ENCODE results near the gene ZC3H4.

The ZC3H4 gene

DNA sequence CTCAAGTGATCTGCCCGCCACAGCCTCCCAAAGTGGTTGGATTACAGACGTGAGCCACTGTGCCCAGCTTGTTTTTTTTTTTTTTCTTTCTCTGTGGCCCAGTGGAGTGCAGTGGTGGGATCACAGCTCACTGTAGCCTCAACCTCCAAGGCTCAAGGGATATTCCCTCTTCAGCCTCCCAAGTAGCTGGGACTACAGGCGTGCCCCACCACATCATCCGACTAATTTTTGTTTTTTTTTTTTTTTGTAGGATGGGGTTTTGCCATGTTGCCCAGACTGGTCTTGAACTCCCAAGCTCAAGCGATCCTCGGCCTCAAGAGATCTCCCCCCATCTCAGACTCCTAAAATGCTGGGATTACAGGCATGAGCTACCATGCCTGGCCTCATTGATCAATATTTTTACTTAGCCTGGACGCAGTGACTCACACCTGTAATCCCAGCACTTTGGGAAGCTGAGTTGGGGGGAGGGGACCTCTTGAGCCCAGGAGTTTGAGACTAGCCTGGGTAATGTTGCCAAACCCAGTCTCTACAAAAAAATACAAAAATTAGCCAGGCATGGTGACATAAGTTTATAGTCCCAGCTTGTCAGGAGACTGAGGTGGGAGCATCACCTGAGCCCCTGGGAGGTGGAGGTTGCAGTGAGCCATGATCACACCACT lies 18.7 kb upstream of the ZC3H4 start:
- DNase-seq = no peak

GRCh38 chr19:47130589-47131227 lies 17.1 kb upstream of the ZC3H4 start, which contains the start of gene SAE1:
SAE1 (plus strand) TSS chr19:47130835; CDS start chr19:47130931, 96 bp downstream.
- peak; percentile 91 for DNase-seq

GRCh38 chr19:47130120-47130588 lies 16.6 kb upstream of the ZC3H4 start:
- no peak for DNase-seq

DNA sequence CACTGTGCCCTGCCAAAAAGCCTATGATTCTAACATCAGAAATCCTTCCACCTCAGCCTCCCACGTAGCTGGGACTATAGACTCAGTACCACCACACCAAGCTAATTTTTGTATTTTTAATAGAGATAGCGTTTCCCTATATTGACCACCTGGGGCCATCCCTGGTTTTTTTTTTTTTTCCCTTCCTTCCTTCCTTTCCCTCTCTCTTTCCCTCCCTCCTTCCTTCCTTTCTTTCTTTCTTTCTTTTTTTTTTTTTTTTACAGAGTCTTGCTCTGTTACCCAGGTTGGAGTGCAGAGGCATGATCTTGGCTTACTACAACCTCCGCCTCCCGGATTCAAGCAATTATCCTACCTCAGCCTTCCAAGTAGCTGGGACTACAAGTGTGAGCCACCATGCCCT lies 16.0 kb upstream of the ZC3H4 start:
- DNase-seq = no peak

DNA sequence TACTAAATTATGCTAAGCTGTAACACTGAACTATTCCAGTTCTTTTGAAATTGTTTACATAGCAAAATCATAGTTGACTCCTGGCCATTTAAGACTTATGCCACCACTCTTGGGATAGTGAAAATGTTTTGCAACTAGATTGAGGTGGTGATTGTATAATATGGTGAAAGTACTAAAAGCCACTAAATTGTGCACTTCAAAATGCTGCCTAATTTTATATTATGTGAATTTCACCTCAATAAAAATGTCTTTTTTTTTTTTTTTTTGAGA lies 12.0 kb upstream of the ZC3H4 start:
- no peak for DNase-seq

GRCh38 chr19:47124937-47125668 lies 11.5 kb upstream of the ZC3H4 start:
- peak; percentile 32 for DNase-seq

- DNase-seq = no peak
Observed at GRCh38 chr19:47123406-47123805, 9.8 kb upstream of the ZC3H4 start.

DNA sequence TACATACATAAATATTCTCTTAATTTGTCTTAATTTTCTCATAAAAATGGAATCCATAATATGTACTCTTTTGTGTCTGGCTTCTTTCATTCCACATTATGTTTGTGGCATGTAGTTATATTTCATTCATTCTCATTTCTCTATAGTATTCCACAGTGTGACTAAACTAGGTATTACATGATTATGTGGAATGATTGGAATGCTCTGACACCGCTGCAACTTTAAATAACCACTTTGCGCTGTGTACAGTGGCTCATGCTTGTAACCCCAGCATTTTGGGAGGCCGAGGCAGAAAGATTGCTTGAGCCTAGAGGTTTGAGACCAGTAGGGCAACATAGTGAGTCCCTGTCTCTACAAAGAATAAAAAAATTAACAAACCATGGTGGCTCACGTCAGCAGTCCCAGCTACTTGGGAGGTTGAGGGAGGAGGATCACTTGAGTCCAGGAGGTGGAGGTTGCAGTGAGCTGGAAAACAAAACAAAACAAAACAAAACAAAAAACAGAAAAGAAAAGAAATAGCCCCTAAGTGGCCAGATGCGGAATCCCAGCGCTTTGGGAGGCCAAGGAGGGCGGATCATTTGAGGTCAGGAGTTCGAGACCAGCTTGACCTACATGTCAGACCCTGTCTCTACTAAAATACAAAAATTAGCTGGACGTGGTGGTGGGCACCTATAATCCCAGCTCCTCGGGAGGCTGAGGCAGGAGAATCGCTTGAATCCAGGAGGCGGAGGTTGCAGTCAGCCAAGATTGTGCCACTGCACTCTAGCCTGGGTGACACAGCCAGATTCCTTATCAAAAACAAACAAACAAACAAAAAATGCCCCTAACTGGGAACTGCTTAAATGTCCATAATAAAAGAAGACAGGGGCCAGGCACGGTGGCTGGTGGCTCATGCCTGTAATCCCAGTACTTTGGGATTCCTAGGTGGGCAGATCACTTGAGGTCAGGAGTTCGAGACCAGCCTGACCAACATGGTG lies 9.1 kb upstream of the ZC3H4 start:
- DNase-seq = no peak

DNA sequence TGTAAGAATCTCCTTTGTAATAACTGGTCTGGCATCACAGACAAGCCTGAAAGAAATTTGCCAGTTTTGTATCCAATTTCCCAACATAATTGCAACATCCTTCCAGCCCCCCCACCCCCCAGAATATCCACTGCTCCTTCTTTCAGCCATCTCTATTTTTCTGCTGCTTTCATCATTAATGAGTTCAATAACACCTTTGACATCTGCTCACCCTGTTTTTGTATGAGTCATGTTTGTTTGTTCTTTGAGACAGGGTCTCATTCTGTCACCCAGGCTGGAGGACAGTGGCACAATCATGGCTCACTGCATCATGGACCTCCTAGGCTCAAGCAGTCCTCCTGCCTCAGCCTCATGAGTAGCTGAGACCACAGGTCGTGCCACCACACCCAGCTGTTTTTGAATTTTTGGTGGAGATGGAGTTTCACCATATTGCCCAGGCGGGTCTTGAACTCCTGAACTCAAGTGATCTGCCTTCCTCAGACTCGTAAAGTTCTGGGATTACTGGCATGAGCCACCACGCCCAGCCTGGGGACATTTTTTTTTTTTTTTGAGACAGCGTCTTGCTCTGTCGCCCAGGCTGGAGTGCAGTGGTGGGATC lies 7.0 kb upstream of the ZC3H4 start:
- DNase-seq = no peak

DNA sequence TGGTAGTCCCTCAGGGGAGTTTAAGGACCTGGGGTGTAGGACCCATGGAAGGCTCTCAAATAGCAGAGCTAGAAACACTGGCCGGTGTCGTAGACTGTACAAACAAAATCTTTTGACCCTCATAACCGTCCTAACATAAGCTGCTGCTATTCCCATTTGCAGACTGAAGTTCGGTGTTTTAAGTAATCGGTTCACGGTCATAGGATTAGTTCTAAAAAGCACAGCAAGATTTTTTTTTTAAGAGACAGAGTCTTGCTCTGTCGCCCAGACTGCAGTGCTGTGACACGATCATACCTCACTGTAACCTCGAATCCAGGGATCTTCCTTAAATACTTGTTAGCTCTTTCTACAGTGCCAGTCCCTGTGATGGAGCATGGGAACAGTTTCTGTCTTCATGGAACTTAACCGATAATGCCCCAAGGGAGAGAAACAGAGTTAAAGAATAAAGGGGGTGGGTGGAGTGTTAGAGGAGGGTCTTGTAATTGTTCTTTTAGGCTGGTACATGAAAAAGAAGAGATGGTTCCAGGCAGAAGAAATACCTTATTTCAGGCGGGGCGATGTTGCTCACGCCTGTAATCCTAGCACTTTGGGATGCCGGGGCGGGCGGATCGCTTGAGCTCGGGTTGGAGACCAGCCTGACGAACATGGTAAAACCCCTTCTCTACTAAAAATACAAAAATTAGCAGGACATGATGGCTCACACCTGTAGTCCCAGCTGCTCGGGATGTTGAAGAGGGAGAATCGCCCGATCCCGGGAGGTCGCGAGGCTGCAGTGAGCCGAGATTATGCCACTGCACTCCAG lies 475 bp upstream of the ZC3H4 start:
- DNase-seq = no peak

- DNase-seq = peak; percentile 95
Observed at GRCh38 chr19:47112166-47112996, 1.2 kb downstream of the ZC3H4 start.

GRCh38 chr19:47111682-47112165 lies 1.9 kb downstream of the ZC3H4 start:
- DNase-seq = no peak

- peak; percentile 61 for DNase-seq
Observed at GRCh38 chr19:47111006-47111621, 2.5 kb downstream of the ZC3H4 start.

DNA sequence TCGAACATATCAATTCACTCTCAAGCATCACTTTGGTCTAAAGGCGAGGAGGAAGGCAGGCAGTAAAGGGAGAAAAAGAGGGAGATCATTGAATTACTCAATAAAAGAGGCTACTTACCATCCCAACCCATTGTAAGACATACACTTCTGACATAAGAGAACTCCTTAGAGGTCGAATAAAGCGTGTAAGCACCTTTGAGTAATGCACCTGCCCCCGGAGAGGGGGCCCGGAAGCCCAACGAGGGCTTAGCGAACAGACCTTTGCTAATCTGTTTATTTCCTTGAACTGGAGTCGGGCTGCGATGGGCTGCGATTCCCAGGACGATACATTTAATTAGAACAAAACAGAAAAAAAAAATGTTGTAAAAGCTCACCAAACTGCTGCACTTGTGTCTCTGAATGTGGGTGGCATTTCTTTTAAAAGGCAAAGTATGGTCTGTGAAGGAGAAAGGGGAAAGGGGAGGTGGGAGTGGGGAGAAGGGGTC lies 3.0 kb downstream of the ZC3H4 start:
- DNase-seq = peak; percentile 81

DNA sequence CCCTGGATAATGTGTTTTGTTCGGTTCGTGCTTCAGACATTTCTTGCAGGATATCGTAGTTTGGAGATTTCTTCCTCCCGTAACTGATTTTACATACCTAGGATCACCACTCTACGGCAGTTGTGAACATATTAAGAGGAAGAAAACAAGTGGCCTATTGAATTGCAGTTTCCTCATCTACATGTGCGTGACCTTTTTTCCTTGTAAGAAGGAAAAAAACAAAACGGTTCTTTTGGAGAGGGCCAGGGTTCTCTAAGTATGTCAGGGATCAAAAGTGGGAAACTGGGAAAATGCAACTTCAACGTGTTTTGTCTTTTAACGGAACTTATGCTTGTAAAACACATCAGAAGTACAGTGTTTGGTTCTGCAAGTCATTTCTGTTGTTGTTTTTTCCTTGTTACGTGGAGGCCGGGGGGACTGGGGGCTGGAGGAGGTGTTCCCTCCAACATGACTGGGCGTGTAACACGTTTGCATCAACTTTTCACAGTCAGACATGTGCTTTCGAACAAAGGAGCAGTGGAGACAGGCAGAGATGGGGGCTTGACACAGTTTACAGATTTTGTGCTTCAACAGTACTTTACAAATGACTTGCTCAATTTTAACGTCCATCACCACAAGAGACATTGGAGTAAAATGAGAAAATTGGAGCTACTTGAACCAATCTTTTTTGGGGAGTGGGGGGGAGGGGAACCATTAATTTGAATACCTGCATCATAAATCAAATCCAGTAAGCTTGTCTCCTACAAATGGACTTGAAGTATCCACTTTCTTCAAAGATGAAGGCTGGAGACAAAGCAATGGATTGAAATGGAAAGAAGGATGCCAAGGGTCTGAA lies 3.8 kb downstream of the ZC3H4 start:
- DNase-seq = peak; percentile 66

DNA sequence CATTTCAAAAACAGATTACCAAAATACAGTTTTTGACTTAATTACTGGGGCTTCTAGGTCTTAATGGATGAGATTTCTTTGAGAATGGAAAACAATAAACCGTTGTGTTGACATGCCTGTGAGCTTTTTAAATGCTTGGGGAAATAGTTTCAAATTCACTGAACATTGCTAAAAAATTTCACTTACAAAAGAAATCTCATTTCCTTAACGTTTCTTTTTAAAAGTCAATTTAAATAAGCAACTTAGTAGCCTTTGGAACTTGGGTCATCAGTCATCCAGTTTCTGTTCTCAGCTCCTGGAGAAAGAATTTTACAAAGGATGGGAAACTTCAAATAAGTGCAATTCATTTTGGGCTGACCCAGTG lies 4.4 kb downstream of the ZC3H4 start:
- no peak for DNase-seq

DNA sequence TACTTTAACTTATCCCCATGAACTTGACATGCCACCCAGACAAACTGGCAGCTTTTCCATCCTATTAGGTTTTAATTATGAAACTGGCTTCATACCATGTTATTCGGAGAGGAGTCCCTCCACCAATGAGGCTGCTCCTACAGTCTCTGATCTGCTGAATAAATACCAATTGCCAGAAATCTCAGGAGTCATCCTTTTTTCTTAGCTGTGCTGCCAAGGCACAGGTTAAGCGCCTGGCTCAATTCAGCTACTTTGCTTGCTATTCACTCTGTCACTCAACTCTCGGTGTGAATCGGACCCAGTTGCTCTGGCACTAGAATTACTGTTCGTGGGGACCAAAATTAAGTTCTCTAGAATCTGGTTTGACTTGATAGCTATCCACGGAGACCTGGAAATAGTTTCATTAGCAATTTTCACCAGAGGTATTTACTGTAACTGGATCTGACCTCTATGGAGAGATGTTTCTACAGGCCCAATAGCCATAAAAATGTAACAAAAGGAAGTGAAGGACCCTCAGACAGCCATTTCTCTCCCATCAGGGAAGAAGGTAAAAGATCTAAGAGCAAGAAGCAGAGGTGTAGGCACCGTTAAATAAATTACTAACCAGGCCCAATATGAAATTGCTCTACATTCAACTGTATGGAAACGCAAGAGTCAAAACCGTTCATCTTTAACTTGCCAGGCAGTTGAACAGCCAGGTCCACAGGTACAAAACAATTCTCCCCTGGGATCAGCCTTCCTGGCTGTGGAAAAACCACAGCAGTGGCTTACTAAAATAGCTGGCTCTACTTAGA lies 5.4 kb downstream of the ZC3H4 start:
- DNase-seq = no peak

All from CD4-positive, alpha-beta T cell treated with Interleukin-17A for 4 hours (primary cell).